Pancreas (tissue), 10 donors: ENCODE measurements around the gene PRPS2. TPM values are rescaled to one million over a fixed set of nuclear protein-coding genes. Genes with fewer than 3 reads are reported as not detected.

Experiments
- ATAC-seq, 4 donors: fragments of 200-7000 bp; cut with Tn5 transposase; one replicate each; pipeline versions ENCODE4 v1.8.0 to v1.9.1; 2020; ENCODE audit warnings: mild to moderate bottlenecking in 4 of 4, moderate library complexity in 4 of 4
- DNase-seq, 6 donors: peaks; one replicate each; pipeline ENCODE4 v3.0.0-alpha.2; 2020
- FAIRE-seq: peaks from 2 replicates; lab custom pipeline; 2012; peaks lifted over from hg19 to GRCh38; lab: Jason Lieb, UNC
- H3K27ac ChIP-seq, 4 donors: fragments of 200-600 bp; sonication (generic); 1 replicate in 3 of 4; 2 replicates in 1 of 4; pipeline versions ENCODE4 v1.5.0 to v1.8.0; 2020
- H3K27me3 ChIP-seq, 4 donors: fragments of 200-600 bp; one replicate each; pipeline ENCODE4 v1.8.0; 2021
- H3K36me3 ChIP-seq, 3 donors: fragments of 200-600 bp; sonication (generic) in 1 of 3; one replicate each; pipeline versions ENCODE4 v1.5.0 to v1.8.0; 2020 to 2021
- H3K4me1 ChIP-seq, 3 donors: fragments of 200-600 bp; one replicate each; pipeline ENCODE4 v1.8.0; 2021
- H3K4me3 ChIP-seq, 4 donors: fragments of 200-600 bp; sonication (generic) in 2 of 4; one replicate each; pipeline versions ENCODE4 v1.5.0 to v1.8.0; 2020 to 2021
- H3K9me3 ChIP-seq, 4 donors: fragments of 200-600 bp; one replicate each; pipeline ENCODE4 v1.8.0; 2021
- WGBS, 2 donors: extraction: QIAGEN DNeasy Blood & Tissue Kit; methylation state at CpG; one replicate each; pipeline ENCODE4 v1.1.7; 2013; 5-methylcytosine and 5-hydroxymethylcytosine counted together
- intact Hi-C, 3 donors: fragments of 100-400 bp; cut with DNase I; formaldehyde crosslinking; loops; one replicate each; pipeline versions ENCODE4 v1.11.1 to v1.14.2; 2022
- polyA plus RNA-seq, 2 donors: library from polyadenylated mRNA; stranded (reverse); fragments of 200-250 nt; gene quantifications; one replicate each; pipeline ENCODE4 v1.2.3, GENCODE V29; 2013
- total RNA-seq, 6 donors: library from RNA; stranded (reverse); fragmentation: NEBNext Ultra II Directional in 4 of 6; extraction: Animal tissue kit (Norgen Biotek cat#: 25700) in 4 of 6; gene quantifications; one replicate each; pipeline versions ENCODE4 v1.2.1 to v1.2.4, GENCODE V29; 2021 to 2023
- TF ChIP-seq, protein P1 (sequence below), 4 donors: fragments of 200-600 bp; sonication (generic) in 3 of 4; IDR thresholded peaks; one replicate each; pipeline versions ENCODE4 v1.5.0 to v1.8.0; 2021; ENCODE audit warnings: antibody characterized with exemption in 4 of 4
- donor health status: healthy with polysubstance abuse.
- donor health status: DM: no; HTN: no; CAD: no; lungs with moderate emphysema.
- donor health status: DM: no; HTN: no; CAD: no.
- donor health status: control.
- donor health status: control.
- donor health status: Bipolar disorder and iron deficiency.
- donor health status: DM: yes; HTN: yes; CAD: no.
- donor health status: DM: no; HTN: no; CAD: no.
- donor health status: DM: no; HTN: no; CAD: no.
- donor health status: DM: yes; HTN: yes; CAD: no.

Gene PRPS2
- total and polyA plus RNA-seq, 8 donors: 19.3 to 57.7 (median 37.9) TPM

DNA sequence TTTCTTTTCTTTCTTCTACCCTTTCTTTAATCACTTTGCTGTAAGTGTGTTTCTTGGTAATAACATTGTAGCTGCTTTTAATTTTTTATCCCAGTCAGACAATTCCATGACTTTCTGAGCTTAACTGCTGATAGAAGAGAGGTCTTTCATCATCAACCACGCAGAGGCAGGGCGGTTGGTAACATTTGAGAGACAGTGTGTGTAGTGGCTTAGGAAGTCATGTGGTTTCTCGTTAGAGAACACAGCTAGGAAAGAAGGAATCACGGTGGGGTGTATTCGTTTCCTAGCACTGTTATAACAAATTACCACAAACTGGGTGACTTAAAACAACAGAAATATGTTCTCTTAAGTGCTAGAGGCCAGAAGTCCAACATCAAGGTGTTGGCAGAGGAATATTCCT is 11.5 kb downstream of the PRPS2 start:
- no peaks in the 10 kb centered on the region for H3K9me3 ChIP-seq
- no peaks in the 10 kb centered on the region for H3K36me3 ChIP-seq
- DNase-seq (no peak), FAIRE-seq (no peak), ATAC-seq (no peak)
- TF ChIP-seq, protein P1, sequence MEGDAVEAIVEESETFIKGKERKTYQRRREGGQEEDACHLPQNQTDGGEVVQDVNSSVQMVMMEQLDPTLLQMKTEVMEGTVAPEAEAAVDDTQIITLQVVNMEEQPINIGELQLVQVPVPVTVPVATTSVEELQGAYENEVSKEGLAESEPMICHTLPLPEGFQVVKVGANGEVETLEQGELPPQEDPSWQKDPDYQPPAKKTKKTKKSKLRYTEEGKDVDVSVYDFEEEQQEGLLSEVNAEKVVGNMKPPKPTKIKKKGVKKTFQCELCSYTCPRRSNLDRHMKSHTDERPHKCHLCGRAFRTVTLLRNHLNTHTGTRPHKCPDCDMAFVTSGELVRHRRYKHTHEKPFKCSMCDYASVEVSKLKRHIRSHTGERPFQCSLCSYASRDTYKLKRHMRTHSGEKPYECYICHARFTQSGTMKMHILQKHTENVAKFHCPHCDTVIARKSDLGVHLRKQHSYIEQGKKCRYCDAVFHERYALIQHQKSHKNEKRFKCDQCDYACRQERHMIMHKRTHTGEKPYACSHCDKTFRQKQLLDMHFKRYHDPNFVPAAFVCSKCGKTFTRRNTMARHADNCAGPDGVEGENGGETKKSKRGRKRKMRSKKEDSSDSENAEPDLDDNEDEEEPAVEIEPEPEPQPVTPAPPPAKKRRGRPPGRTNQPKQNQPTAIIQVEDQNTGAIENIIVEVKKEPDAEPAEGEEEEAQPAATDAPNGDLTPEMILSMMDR (IDR thresholded peaks at IDR 0.05): no peak
- 73 to 86% methylated on average over 5 of the region's 5 CpGs for WGBS, 2 donors
- intact Hi-C loops: no loop called here
- H3K27ac ChIP-seq: no peak overlapping the region
- no peaks in the 10 kb centered on the region for H3K4me1 ChIP-seq
- no peaks in the 10 kb centered on the region for H3K27me3 ChIP-seq
- no peak overlapping the region for H3K4me3 ChIP-seq

DNA sequence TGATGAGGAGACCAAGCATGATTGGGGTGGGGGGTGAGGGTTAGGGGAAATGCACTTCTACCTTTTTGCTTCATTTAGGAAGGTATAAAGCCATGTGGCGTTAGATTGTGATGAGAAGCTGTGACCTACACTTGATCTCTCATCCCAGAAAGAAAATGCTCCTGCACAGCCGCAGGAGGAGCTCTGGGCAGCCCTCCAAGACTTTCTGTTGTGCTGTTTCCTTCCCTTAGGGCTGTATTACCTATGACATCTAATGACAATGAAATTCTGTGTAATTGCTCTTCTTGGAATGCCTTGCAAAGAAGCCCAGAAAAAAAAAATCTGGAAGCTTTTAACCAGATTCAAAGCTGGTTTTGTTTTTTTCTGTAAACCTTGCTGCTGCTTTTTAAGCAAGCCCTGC is 13.4 kb downstream of the PRPS2 start:
- H3K27me3 ChIP-seq: peaks cover 0 to 3% (median 0%) of the 10 kb centered on the region in 4 donors
- no peak overlapping the region for H3K27ac ChIP-seq
- TF ChIP-seq, protein P1 (IDR thresholded peaks at IDR 0.05): no peak
- intact Hi-C loops: no loop called here
- DNase-seq (no peak), ATAC-seq (no peak), FAIRE-seq (no peak)
- no peaks in the 10 kb centered on the region for H3K36me3 ChIP-seq
- 68 to 71% methylated on average over 2 of the region's 2 CpGs for WGBS, 2 donors
- no peak overlapping the region for H3K4me3 ChIP-seq
- H3K4me1 ChIP-seq: no peaks in the 10 kb centered on the region
- no peaks in the 10 kb centered on the region for H3K9me3 ChIP-seq

DNA sequence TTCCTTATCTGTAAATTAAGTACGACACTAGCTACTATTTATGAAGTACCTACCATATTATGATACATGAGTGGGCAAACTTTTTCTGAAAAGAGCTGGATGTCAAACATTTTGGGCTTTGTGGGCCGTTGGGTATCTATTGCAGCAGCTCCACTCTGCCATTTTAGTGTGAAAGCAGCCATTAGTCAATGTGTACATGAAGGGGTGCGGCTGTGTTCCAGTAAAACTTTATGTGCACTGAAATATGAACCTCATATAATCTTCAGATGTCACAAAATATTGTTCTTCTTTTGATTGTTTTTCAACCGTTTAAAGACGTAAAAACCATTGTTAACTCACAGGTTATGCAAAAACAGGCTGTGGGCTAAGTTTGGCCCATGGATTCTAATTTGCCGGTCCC is 14.1 kb downstream of the PRPS2 start:
- Histone ChIP-seq H3K9me3 (no peaks in the 10 kb centered on the region), H3K4me1 (no peaks in the 10 kb centered on the region), H3K36me3 (no peaks in the 10 kb centered on the region), H3K4me3 (no peak overlapping the region), H3K27me3 (peaks cover 0 to 3% (median 0%) of the 10 kb centered on the region in 4 donors), H3K27ac (no peak overlapping the region)
- FAIRE-seq (no peak), DNase-seq (no peak), ATAC-seq (no peak)
- intact Hi-C loops: no loop called here
- 65 to 83% methylated on average over 6 of the region's 6 CpGs for WGBS, 2 donors
- TF ChIP-seq, protein P1 (IDR thresholded peaks at IDR 0.05): no peak

DNA sequence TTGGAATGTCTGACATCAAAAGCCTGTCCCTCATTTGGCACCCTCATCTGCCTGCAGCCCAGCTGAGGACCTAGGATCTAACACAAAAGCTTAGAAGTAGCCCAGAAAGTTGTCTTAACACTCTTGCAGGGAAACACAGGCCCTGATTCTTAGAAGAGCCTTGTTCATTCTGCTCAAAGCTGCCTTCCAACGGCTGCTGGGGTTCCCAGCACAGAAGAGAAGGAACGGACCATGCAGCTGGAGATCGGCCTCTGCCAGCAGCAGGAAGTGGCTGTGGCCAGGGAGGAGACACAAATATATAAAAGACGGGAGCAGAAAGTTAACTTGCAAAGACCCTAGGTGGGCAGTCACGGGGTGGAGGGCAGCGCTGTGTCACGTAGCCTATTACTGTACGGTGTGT is 20.4 kb downstream of the PRPS2 start:
- DNase-seq (no peak), FAIRE-seq (no peak), ATAC-seq (no peak)
- H3K4me1 ChIP-seq: no peaks in the 10 kb centered on the region
- WGBS, 2 donors: 74 to 90% methylated on average over 8 of the region's 8 CpGs
- intact Hi-C loops: no loop called here
- TF ChIP-seq, protein P1 (IDR thresholded peaks at IDR 0.05): no peak
- no peak overlapping the region for H3K27ac ChIP-seq
- peaks cover 0 to 3% (median 0%) of the 10 kb centered on the region in 4 donors for H3K27me3 ChIP-seq
- no peak overlapping the region for H3K4me3 ChIP-seq
- H3K9me3 ChIP-seq: no peaks in the 10 kb centered on the region
- no peaks in the 10 kb centered on the region for H3K36me3 ChIP-seq

DNA sequence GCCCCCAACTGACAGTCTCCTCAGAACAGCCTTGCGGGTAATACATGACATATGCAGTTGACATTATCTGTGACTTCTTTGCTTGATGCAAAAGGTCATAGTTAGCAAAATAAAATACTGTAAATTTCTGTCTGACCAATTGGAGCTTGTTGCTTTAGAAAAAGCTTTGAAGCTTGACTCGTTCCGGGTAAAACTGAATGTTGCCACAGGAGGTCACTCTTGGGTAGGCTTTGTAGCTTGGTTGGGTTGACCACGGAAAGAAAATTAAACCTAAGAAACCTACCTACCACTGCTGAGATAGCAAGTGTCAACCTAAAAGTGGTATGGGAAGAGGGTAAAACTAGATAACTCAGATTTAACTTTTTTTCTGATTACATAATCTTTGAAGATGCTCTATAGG is 23.2 kb downstream of the PRPS2 start:
- no peaks in the 10 kb centered on the region for H3K9me3 ChIP-seq
- FAIRE-seq (peak; percentile 89), DNase-seq (peak in 1 of 6 donors; percentile 29), ATAC-seq (peak in 3 of 4 donors; percentile 69 to 74 (median 73))
- intact Hi-C loops: no loop called here
- no peak overlapping the region for H3K4me3 ChIP-seq
- TF ChIP-seq, protein P1 (IDR thresholded peaks at IDR 0.05): peak in 3 of 4 donors; percentile 10 to 29 (median 26)
- no peaks in the 10 kb centered on the region for H3K4me1 ChIP-seq
- 18% methylated on average over 4 of the region's 4 CpGs for WGBS, 2 donors
- H3K36me3 ChIP-seq: no peaks in the 10 kb centered on the region
- no peak overlapping the region for H3K27ac ChIP-seq
- H3K27me3 ChIP-seq: peaks cover 0 to 5% (median 0%) of the 10 kb centered on the region in 4 donors
